Left lung (tissue), 10 donors: Measurements from ENCODE around the gene GPSM1. TPM values are rescaled to one million over a fixed set of nuclear protein-coding genes. Genes with fewer than 3 reads are reported as not detected.

Experiments used
- ATAC-seq: fragments of 200-7000 bp; cut with Tn5 transposase; one replicate; pipeline ENCODE4 v1.9.1; 2020; ENCODE audit warnings: moderate library complexity
- DNase-seq, 4 donors: peaks; one replicate each; pipeline ENCODE4 v3.0.0-alpha.2; 2013 to 2020
- H3K27ac ChIP-seq, 2 donors: fragments of 200-600 bp; sonication (generic) in 1 of 2; one replicate each; pipeline versions ENCODE4 v1.5.0 to v1.8.0; 2020 to 2021
- H3K27me3 ChIP-seq, 2 donors: fragments of 200-600 bp; sonication (generic) in 1 of 2; one replicate each; pipeline versions ENCODE4 v1.5.0 to v1.8.0; 2020 to 2021
- H3K36me3 ChIP-seq, 2 donors: fragments of 200-600 bp; sonication (generic) in 1 of 2; one replicate each; pipeline versions ENCODE4 v1.5.0 to v1.8.0; 2020 to 2021
- H3K4me1 ChIP-seq, 2 donors: fragments of 200-600 bp; one replicate each; pipeline ENCODE4 v1.8.0; 2021
- H3K4me3 ChIP-seq, 2 donors: fragments of 200-600 bp; sonication (generic) in 1 of 2; one replicate each; pipeline versions ENCODE4 v1.5.0 to v1.8.0; 2020 to 2021; ENCODE audit warnings: mild to moderate bottlenecking in 1 of 2
- H3K9me3 ChIP-seq, 2 donors: fragments of 200-600 bp; sonication (generic) in 1 of 2; one replicate each; pipeline versions ENCODE4 v1.5.0 to v1.8.0; 2020 to 2021
- intact Hi-C, 2 donors: fragments of 100-400 bp; cut with DNase I; formaldehyde crosslinking; loops; one replicate each; pipeline versions ENCODE4 v1.11.2 to v1.14.2; 2022
- polyA plus RNA-seq, 6 donors: library from polyadenylated mRNA; unstranded; fragments of 120-200 nt; gene quantifications; one replicate each; pipeline ENCODE4 v1.2.1, GENCODE V29; 2013; ENCODE audit not compliant: insufficient read length in 6 of 6
- total RNA-seq, 2 donors: library from RNA; stranded (reverse); fragmentation: NEBNext Ultra II Directional; extraction: Animal tissue kit (Norgen Biotek cat#: 25700); gene quantifications; one replicate each; pipeline ENCODE4 v1.2.1, GENCODE V29; 2021
- TF ChIP-seq, protein P1 (sequence below), 2 donors: fragments of 200-600 bp; sonication (generic) in 1 of 2; IDR thresholded peaks; one replicate each; pipeline versions ENCODE4 v1.5.0 to v1.8.0; 2021; ENCODE audit warnings: antibody characterized with exemption in 2 of 2
- donor health status: DM: no; HTN: yes; CAD: no.
- donor health status: DM: no; HTN: no; CAD: no.

Gene GPSM1
- total and polyA plus RNA-seq, 8 donors = 21.7 to 84.3 (median 52.7) TPM

DNA sequence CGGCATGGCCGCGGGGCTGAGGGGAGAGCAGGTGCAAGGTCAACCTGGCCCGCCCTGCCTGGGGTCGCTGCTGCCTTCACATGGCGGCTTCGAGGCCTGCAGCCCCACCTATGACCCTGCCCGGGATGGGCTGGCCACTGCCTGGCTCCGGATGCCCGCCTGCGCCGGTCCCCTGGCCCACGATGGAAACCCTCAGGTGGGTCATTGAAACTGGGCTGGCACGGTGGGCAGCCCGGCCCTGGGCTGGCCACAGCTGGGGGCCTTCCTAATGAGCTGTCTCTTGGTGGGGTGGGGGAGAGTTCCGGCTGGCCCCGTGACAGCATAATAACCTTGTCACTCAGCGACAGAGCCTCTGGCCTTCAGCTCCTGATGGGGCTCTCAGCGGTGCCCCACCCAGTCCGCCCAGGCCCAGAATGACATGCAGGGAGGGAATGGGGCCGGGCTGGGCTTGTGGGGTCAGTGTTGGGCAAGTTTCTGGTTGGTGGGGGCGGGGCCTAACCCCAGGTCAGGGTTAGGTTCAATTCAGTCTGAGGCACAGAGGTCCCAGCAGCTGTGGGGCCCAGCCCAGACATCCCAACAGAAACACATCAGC is 23.4 kb upstream of the GPSM1 start, which contains the start of gene CCDC187:
Gene CCDC187, minus strand, starts transcription at position 270 of the 592 bp plus-strand sequence. Its CDS starts 264 bp downstream, at position 6.
- intact Hi-C loops = no loop called here
- TF ChIP-seq, protein P1, sequence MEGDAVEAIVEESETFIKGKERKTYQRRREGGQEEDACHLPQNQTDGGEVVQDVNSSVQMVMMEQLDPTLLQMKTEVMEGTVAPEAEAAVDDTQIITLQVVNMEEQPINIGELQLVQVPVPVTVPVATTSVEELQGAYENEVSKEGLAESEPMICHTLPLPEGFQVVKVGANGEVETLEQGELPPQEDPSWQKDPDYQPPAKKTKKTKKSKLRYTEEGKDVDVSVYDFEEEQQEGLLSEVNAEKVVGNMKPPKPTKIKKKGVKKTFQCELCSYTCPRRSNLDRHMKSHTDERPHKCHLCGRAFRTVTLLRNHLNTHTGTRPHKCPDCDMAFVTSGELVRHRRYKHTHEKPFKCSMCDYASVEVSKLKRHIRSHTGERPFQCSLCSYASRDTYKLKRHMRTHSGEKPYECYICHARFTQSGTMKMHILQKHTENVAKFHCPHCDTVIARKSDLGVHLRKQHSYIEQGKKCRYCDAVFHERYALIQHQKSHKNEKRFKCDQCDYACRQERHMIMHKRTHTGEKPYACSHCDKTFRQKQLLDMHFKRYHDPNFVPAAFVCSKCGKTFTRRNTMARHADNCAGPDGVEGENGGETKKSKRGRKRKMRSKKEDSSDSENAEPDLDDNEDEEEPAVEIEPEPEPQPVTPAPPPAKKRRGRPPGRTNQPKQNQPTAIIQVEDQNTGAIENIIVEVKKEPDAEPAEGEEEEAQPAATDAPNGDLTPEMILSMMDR (IDR thresholded peaks at IDR 0.05) = no peak
- peaks cover 0 to 50% of the 10 kb centered on the region in 2 donors for H3K27me3 ChIP-seq
- no peaks in the 10 kb centered on the region for H3K36me3 ChIP-seq
- H3K27ac ChIP-seq = no peak within 1 kb of the TSS
- DNase-seq = peak in 1 of 4 donors; percentile 40
- no peak within 1 kb of the TSS for H3K4me3 ChIP-seq
- H3K4me1 ChIP-seq = no peaks in the 10 kb centered on the region
- H3K9me3 ChIP-seq = no peaks in the 10 kb centered on the region
- no peak for ATAC-seq

DNA sequence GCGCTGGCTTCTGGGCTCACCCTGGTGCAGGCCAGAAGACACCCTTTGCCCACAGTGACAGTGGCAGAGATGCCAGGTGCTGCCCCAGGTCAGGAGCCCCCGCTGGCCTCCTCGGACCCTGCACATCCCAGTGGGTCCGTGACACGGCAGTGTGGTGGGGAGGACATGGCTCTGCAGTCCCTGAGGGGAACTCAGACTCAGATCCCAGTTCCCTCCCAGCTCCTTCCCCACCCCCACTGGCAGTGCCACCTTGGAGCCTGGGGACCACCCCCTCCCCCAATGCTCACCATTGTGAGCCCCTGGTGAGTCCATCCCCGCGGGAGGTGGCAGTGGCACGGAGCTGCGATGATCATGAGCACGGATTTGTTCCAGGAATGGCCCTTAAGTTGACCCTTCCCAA is 22.9 kb upstream of the GPSM1 start:
- intact Hi-C loops = no loop called here
- peaks cover 0 to 55% of the 10 kb centered on the region in 2 donors for H3K27me3 ChIP-seq
- no peak for ATAC-seq
- no peaks in the 10 kb centered on the region for H3K36me3 ChIP-seq
- DNase-seq = peak in 1 of 4 donors; percentile 53
- H3K9me3 ChIP-seq = no peaks in the 10 kb centered on the region
- no peak overlapping the region for H3K27ac ChIP-seq
- no peaks in the 10 kb centered on the region for H3K4me1 ChIP-seq
- TF ChIP-seq, protein P1 (IDR thresholded peaks at IDR 0.05) = no peak
- H3K4me3 ChIP-seq = no peak overlapping the region

DNA sequence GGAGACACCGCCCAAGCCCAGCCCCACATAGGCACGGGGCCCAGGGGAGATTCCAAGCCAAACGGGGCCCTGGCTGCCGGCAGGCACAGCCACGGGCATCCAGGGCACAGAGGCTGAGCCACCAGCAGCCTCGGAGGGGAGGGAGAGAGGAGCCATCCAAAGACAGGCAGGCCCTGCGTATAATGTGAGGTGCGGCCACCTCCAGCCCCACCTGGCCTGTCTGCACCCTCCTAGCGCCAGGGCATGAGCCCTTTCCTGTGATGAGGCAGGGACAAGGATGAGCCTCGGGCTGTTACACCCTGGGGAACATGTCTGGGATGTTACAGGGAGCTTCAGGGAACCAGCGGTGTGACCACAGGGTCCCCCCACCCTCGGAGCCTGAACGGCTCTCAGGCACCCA is 22.4 kb upstream of the GPSM1 start:
- Histone ChIP-seq H3K27ac (no peak overlapping the region), H3K27me3 (peaks cover 0 to 57% of the 10 kb centered on the region in 2 donors), H3K9me3 (no peaks in the 10 kb centered on the region), H3K4me3 (no peak overlapping the region), H3K4me1 (no peaks in the 10 kb centered on the region), H3K36me3 (no peaks in the 10 kb centered on the region)
- no peak for ATAC-seq
- peak in 1 of 4 donors; percentile 57 for DNase-seq
- TF ChIP-seq, protein P1 (IDR thresholded peaks at IDR 0.05) = no peak
- intact Hi-C loops = no loop called here

DNA sequence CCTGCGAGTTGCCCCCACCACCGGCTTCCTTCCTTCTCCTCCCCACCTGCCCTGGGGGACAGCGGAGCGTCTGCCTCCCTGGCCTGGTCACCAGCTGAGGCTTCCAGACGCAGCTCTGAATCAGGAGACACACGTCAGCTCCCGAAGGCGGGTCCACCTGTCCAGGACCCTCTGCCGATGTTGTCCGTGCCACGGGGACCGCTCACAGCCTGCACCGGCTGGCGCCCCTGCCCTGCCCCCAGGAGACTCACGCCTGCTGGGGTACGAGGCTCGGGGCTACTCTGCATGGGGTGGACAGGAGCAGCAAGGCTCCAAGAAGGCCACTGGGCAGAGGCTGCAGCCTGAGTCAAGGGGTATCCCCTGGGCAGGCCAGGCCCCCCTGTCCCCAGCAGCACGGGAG is 21.5 kb upstream of the GPSM1 start:
- intact Hi-C loops = no loop called here
- no peak overlapping the region for H3K4me3 ChIP-seq
- H3K27me3 ChIP-seq = peaks cover 0 to 65% of the 10 kb centered on the region in 2 donors
- no peaks in the 10 kb centered on the region for H3K36me3 ChIP-seq
- H3K9me3 ChIP-seq = no peaks in the 10 kb centered on the region
- no peak for ATAC-seq
- no peak overlapping the region for H3K27ac ChIP-seq
- TF ChIP-seq, protein P1 (IDR thresholded peaks at IDR 0.05) = no peak
- DNase-seq = peak in 1 of 4 donors; percentile 62
- no peaks in the 10 kb centered on the region for H3K4me1 ChIP-seq

DNA sequence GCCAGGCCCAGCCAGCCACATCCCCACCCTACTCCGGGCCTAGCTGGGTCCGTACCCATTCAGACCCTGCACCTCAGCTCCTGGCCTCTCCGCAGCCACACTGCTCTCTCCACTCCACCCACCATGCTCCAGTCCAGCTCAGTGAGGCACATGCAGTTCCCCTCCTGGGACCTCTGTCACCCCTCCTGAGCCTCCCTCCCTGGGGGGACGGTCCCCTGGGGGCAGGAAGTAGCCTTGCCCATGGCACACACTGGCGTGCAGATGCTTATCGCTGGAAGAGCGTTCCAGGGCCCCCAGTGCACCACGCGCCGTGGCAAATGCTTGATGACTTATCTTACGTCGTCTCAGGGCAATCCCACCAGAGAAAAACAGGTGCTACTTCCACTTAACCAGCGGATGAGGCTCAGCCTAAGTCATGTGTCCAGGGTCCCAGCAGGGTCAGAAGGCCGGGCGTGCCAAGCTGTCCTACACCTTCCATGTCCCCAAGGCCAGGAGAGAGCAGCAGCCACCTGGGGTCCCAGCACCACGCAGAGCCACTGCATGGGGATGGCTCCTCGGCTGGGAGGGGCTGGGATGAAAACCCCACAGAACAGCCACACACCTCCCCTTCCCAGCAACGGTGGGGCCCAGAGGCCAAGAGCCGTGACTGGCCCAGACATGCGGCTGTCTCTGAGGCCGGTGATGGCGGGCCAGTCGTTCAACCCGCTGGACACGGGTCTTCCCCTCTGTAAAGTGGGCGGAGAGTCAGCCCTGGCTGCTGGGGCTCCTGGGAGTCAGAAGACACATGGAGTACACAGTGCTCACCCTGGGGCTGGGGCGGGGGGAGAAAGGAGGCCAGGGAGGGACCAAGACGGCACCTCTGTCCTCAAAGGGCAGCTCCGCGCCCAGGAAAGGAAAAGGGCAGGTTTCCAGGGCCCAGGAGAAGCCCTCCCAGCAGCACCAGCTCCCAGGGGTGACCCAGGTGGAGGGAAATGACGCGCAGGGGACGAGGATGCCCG is 20.8 kb upstream of the GPSM1 start:
- H3K4me3 ChIP-seq = no peak overlapping the region
- intact Hi-C loops = no loop called here
- peaks cover 0 to 72% of the 10 kb centered on the region in 2 donors for H3K27me3 ChIP-seq
- ATAC-seq (no peak), DNase-seq (peak in 1 of 4 donors; percentile 67)
- H3K4me1 ChIP-seq = no peaks in the 10 kb centered on the region
- H3K9me3 ChIP-seq = no peaks in the 10 kb centered on the region
- TF ChIP-seq, protein P1 (IDR thresholded peaks at IDR 0.05) = no peak
- no peaks in the 10 kb centered on the region for H3K36me3 ChIP-seq
- H3K27ac ChIP-seq = no peak overlapping the region
